ENCODE results near the gene SPART.

DNA sequence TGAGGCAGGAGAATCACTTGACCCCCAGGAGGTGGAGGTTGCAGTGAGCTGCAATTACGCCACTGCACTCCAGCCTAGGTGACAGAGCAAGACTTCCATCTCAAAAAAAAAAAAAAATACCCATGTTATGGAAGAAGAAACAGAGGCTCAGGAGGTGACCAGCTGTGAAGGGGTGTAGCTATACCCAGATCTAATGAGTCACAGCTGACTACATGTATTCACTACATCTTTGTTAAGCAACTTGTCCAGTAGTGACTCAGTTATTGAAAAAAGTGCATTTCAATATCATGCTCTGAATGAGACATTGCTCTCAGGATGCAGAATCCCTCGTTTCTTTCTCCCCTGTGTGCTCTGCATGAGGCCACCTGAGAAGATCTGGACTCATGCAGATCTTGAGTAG is 16.1 kb upstream of the SPART start:
- TF ChIP-seq CTCF (IDR thresholded peaks at IDR 0.05; ENCODE audit: low read depth, low read length) (no peak), MAX (IDR thresholded peaks at IDR 0.05; ENCODE audit: low read depth, low read length) (no peak), POLR2A (IDR thresholded peaks at IDR 0.05; ENCODE audit: extremely low read depth, insufficient read length) (no peak), MYC (IDR thresholded peaks at IDR 0.05; ENCODE audit: low read depth, low read length) (no peak)

All from NB4 (cell line).